Metanephros (tissue), 1 donor: ENCODE data around the gene SLC7A10. TPM values are rescaled to one million over a fixed set of nuclear protein-coding genes. Genes with fewer than 3 reads are reported as not detected.

Experiments
- total RNA-seq: library from RNA; depleted of rRNA; stranded (reverse); fragments of >200 nt; gene quantifications from one replicate; pipeline ENCODE4 v1.2.3, GENCODE V29; 2014

SLC7A10 gene
- 3.0 TPM for total RNA-seq

DNA sequence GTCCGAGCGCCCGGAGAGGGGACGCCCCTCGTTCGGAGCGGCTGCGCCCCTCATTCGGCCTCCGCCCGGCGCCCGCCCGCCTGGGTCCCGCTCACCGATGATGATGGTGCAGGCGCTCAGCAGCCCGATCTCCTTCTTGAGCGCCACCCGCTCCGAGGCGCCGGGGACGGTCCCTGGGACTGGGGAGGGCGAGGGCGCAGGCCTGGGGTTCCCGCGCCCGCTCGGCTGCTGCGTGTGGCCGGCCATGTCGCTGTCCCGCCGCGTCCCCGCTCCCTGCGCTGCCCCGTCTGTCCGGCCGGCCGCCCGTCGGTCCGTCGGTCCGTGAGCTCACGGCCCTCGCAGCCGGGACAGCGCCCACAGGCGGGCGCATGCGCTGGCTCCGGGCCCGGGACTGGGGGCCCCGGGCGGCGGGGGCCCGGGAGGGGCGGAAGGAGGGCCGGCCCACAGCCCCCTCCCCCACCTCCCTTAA is at the start of gene SLC7A10:
SLC7A10 (minus strand) TSS at position 393 of the 469 bp plus-strand sequence; CDS start at position 246, 147 bp downstream.

DNA sequence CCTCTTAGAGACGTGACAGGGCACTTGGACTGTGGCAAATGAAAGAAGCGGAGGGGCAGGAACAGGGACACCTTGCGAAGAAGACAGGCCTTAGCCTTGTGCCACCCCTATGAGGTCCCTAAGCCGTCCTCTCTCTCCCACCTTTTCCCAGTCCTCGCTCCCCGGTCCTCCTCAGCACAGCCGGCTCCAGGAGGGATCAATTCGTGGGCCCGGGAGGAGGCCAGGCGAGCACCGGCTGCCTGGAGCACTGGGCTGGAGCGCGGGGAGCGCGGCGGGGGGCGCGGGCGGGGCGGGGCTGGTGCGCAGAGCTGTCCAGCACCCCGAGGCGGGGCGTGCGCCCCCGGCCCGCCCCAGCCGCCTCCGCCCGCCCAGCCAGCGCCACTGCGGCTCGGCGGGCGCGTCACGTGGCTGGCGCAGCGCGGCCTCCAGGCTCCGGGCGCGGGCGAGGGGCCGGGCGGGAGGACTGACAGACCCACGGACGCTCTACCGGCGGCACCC is 31.7 kb downstream of the SLC7A10 start, which contains the start of gene LRP3:
LRP3 (plus strand) TSS at position 466 of the 498 bp plus-strand sequence. CDS start 456 bp downstream, outside the sequence.

Other genes with a start within 250 kb of the SLC7A10 start
- gene RHPN2, start 161.0 kb downstream of the SLC7A10 start, total RNA-seq, result 22.0 TPM
- 10.4 TPM for gene GPATCH1, start 144.7 kb downstream of the SLC7A10 start, total RNA-seq
- gene WDR88, start 93.7 kb downstream of the SLC7A10 start, total RNA-seq, result 0.18 TPM
- gene LRP3, start 31.5 kb downstream of the SLC7A10 start, total RNA-seq, result 33.0 TPM
- gene CEBPA, start 76.7 kb upstream of the SLC7A10 start, total RNA-seq, result 12.0 TPM
- gene CEBPG, start 147.9 kb upstream of the SLC7A10 start, total RNA-seq, result 12.8 TPM